WTC11 (cell line): ENCODE measurements around the gene TSPAN33.

Source experiments
- ATF3 ChIP-seq: sonication (generic); formaldehyde crosslinking; conservative IDR thresholded peaks from 2 replicates; pipeline ENCODE4 v1.8.1; 2022; ENCODE audit warnings: mild to moderate bottlenecking, missing genetic modification reagents
- CTCF ChIP-seq: fragments of 200-600 bp; IDR thresholded peaks from 2 replicates; pipeline ENCODE4 v1.8.0; 2022; ENCODE audit warnings: antibody characterized with exemption
- FOXJ3 ChIP-seq: sonication (generic); formaldehyde crosslinking; IDR thresholded peaks from 2 replicates; pipeline ENCODE4 v1.9.0; 2021; ENCODE audit warnings: missing genetic modification reagents, mild to moderate bottlenecking, borderline replicate concordance
- ZNF396 ChIP-seq: fragments of 250-450 bp; sonication (Bioruptor Pico); IDR thresholded peaks from 2 replicates; pipeline ENCODE4 v1.8.0; 2021; ENCODE audit warnings: mild to moderate bottlenecking, moderate library complexity, borderline replicate concordance
- TF ChIP-seq, protein P1 (sequence below): sonication (generic); formaldehyde crosslinking; IDR thresholded peaks from 2 replicates; pipeline ENCODE4 v1.8.1; 2023; ENCODE audit warnings: mild to moderate bottlenecking, missing genetic modification reagents, borderline replicate concordance

DNA sequence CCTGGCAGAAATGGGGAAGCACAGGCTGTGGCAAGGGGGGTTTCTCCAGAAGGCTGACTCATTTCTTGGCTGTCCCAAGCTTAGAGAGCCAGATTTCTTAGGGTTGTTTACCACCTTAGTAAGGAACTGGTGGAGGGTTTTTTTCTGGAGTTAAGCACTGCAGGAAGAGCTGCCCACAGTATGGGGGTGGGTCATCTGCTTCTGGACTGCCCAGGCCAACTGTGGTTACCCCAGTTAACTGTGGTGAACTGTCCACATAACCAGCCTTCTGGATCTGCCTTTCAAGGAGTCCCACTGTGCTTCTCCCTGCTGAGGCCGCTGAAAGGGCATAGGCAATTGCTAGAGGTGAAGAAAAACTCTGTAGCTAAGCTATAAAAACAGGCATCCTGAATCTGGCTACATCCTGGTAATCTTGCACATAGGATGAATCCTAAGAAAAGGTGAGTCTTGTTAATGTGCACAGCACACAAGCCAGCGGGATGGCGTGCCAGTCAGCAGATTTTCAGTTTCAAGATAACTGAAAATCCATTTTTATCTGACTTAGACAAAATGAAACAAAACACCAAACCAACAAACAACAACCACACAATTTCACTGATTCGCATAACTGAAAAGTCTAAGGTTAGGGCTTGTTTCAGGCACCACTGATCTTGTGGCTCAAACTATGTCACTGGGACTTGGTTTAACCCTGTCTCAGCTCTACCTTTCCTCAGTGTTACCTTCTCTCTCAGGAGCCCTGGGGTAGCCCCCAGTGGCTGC lies 21.6 kb upstream of the TSPAN33 start:
- TF ChIP-seq ZNF396 (CRISPR knock-in tag) (no peak), CTCF (no peak), ATF3 (CRISPR knock-in tag) (no peak), FOXJ3 (CRISPR knock-in tag) (no peak)
- TF ChIP-seq, protein P1, sequence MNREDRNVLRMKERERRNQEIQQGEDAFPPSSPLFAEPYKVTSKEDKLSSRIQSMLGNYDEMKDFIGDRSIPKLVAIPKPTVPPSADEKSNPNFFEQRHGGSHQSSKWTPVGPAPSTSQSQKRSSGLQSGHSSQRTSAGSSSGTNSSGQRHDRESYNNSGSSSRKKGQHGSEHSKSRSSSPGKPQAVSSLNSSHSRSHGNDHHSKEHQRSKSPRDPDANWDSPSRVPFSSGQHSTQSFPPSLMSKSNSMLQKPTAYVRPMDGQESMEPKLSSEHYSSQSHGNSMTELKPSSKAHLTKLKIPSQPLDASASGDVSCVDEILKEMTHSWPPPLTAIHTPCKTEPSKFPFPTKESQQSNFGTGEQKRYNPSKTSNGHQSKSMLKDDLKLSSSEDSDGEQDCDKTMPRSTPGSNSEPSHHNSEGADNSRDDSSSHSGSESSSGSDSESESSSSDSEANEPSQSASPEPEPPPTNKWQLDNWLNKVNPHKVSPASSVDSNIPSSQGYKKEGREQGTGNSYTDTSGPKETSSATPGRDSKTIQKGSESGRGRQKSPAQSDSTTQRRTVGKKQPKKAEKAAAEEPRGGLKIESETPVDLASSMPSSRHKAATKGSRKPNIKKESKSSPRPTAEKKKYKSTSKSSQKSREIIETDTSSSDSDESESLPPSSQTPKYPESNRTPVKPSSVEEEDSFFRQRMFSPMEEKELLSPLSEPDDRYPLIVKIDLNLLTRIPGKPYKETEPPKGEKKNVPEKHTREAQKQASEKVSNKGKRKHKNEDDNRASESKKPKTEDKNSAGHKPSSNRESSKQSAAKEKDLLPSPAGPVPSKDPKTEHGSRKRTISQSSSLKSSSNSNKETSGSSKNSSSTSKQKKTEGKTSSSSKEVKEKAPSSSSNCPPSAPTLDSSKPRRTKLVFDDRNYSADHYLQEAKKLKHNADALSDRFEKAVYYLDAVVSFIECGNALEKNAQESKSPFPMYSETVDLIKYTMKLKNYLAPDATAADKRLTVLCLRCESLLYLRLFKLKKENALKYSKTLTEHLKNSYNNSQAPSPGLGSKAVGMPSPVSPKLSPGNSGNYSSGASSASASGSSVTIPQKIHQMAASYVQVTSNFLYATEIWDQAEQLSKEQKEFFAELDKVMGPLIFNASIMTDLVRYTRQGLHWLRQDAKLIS (CRISPR knock-in tag): no peak
